ENCODE data around the gene CNPY1.

CNPY1 gene

GRCh38 chr7:155557778-155558177 is 11.4 kb upstream of the CNPY1 start:
- DNase-seq, result no peak

- no peak for DNase-seq
Observed at GRCh38 chr7:155556763-155557162, 10.4 kb upstream of the CNPY1 start.

- DNase-seq, result no peak
Observed at GRCh38 chr7:155555116-155555695, 8.8 kb upstream of the CNPY1 start.

- no peak for DNase-seq
Observed at GRCh38 chr7:155553871-155554270, 7.5 kb upstream of the CNPY1 start.

GRCh38 chr7:155551785-155552611 is 5.6 kb upstream of the CNPY1 start:
- DNase-seq, result no peak

- DNase-seq, result no peak
Observed at GRCh38 chr7:155550916-155551315, 4.6 kb upstream of the CNPY1 start.

GRCh38 chr7:155549226-155549625 is 2.9 kb upstream of the CNPY1 start:
- no peak for DNase-seq

GRCh38 chr7:155547161-155547791 is 917 bp upstream of the CNPY1 start:
- DNase-seq, result no peak

GRCh38 chr7:155545348-155545747 is 1.0 kb downstream of the CNPY1 start:
- no peak for DNase-seq

- DNase-seq, result no peak
Observed at GRCh38 chr7:155544485-155544884, 1.9 kb downstream of the CNPY1 start.

- DNase-seq, result no peak
Observed at GRCh38 chr7:155543926-155544325, 2.4 kb downstream of the CNPY1 start.

- DNase-seq, result no peak
Observed at GRCh38 chr7:155543011-155543876, 3.1 kb downstream of the CNPY1 start.

GRCh38 chr7:155541986-155542675 is 4.2 kb downstream of the CNPY1 start:
- DNase-seq, result no peak

GRCh38 chr7:155540553-155540952 is 5.8 kb downstream of the CNPY1 start:
- DNase-seq, result no peak

GRCh38 chr7:155538293-155538692 is 8.1 kb downstream of the CNPY1 start:
- DNase-seq, result no peak

- DNase-seq, result no peak
Observed at GRCh38 chr7:155536451-155536850, 9.9 kb downstream of the CNPY1 start.

- DNase-seq, result no peak
Observed at GRCh38 chr7:155534691-155535090, 11.7 kb downstream of the CNPY1 start.

GRCh38 chr7:155533827-155534690 is 12.3 kb downstream of the CNPY1 start:
- DNase-seq, result no peak

GRCh38 chr7:155533120-155533826 is 13.1 kb downstream of the CNPY1 start:
- no peak for DNase-seq

- no peak for DNase-seq
Observed at GRCh38 chr7:155532792-155533119, 13.6 kb downstream of the CNPY1 start.

- DNase-seq, result no peak
Observed at GRCh38 chr7:155531681-155532080, 14.7 kb downstream of the CNPY1 start.
